Umbilical cord (tissue), 2 donors: ENCODE results near the gene SAMD4A. TPM values are rescaled to one million over a fixed set of nuclear protein-coding genes. Genes with fewer than 3 reads are reported as not detected.
"Not testable (repeated sequence)": the region's sequence is repeated elsewhere in the genome, so short reads cannot be mapped to it uniquely, and the experiment has no call there.

Source experiments
- DNase-seq: peaks from one replicate; pipeline ENCODE4 v3.0.0-alpha.2; 2015; ENCODE audit warnings: low spot score
- total RNA-seq: library from RNA; depleted of rRNA; stranded (reverse); fragments of >200 nt; gene quantifications from one replicate; pipeline ENCODE4 v1.2.3, GENCODE V29; 2014; ENCODE audit warnings: low replicate concordance; ENCODE audit not compliant: insufficient read depth

The SAMD4A gene
- total RNA-seq, 1 donor from 2014 or later: 138 TPM

DNA sequence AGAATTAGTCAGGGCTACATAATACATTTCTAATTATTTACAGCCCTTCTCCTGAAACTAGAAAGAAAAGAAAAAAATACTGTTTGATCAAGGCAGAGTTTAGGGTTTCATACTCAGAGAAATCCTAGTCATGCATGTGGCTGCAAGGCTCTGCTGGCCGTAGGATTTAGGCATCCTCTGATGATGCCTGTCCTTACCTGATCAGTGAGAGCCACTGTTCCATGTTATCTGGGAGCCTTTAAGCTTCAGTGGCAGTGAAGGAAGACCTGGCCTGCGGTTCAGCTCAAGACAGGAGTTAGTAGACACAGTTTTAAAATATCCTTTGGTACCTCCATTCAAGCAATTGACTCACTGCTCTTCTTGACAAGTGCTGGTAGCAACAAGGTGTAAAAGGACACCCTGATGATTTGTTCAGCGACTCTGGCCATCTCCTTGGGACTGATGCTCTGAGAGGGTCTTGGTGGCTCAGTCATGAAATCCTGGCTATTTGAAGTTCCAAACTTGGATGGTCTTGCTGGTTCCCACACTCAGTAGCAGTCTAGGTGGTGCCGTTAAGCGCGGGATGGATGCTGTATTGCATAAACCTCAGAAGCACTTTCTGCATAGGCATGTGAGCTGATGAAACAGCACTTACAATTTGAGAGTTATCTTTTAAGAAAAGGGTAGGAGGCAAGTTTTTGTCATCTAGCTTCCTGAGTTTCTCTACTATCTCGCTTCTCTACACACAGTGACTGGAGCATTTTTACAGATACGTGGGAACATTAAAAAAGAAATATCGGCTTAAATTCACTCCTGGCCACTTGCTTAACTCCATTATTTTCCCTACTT, 162.0 kb downstream of the SAMD4A start:
- no peak for DNase-seq

DNA sequence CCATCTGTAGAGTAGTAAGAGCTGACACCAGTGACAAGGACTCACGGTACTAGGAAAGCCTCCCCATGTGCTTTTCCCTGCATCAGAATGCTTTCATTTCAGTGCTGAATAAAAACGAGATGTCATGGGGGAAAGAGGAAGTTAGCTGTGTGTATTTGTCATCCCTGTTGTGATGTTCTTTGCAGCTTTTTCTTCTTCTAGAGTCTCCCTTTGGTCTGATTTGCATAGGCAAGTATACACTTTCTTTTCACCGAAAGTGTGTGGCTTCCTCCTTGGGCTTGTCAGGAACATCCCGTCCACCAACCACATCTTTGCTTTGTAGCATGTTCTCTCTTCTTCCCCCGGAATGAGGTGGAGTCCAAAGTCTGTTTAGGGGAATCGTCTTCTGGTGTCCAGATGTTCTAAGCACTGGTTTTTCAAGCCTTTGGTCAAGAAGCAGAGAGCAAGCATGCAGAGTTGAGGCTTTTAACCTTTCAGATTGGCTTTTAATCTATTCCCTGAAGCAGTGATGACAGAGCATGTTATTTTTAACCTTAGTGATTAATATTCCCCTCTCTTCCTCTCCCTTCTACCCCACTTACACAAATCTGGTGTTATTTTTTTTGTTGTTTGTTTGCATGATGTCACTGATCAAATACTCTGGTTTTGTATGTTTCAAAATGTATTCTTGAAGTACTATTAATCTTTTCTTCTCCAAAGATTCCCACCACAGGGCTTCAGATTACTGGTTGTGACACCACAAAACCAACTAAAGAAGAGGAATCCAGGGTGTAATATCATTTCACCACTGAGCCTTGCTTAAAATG, 163.4 kb downstream of the SAMD4A start:
- DNase-seq: peak; percentile 28

DNA sequence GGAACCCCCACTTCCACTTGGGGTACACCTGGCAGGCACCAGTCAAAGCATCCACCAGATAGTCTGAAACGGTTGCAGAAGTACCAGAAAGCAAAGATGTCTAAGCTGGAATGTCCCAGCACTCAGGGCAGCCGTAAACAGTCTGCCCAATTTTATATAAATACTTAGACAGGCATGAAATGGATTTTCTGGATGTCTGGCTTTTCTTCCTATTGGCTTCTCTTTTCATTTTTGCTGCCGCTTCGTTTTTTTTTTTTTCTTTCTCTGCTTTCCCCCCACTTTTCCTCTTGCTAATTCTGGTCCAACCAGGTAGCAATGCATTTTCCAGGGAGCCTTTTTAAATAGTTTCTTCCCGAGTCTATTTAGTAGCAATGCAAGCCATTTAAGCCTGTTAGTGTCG, 168.0 kb downstream of the SAMD4A start:
- no peak for DNase-seq

DNA sequence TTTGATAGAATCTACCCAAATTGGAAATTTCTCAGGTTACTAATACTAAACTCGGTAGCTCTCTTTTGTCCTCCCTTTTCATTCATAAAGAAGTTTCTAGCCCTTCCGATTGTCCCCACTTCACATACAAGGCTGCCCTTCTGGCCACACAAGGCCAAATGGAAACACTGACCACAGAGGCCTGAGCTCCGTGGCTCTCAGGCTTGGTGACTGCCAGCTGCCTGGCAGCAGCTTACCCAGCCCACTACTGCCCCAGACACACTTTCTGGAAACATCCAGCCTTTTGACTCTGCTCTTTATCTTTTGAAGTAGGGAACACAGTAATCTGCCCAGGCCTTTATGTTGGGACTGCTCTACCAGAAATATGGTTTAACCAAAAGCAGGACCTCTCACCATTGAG, 168.5 kb downstream of the SAMD4A start:
- DNase-seq: no peak

DNA sequence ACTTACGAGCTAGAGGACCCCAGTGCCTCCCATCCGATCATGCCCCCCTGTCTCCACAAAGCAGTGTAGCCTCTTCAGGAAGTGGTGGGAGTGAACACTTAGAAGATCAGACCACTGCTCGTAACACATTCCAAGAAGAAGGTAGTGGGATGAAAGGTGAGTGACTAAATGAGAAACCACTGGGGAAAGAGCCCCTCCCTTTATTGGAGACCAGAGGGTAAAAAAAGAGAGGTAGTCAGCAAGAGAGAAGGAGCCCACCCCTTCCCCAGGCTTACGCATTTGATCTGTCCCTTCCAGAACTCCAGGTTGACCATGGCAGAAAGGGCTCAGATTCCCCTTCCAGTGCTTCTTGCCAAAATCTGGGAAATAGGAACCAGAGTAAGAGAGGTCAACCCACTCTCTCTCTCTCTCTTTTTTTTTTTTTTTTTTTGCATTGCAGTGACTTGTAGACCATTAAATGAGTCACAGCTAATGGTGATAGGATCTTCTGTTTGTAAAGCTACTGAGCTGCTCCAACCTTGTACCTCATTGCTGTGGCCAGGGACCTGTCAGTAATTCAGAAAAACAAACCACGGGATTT, 170.3 kb downstream of the SAMD4A start:
- DNase-seq: no peak

DNA sequence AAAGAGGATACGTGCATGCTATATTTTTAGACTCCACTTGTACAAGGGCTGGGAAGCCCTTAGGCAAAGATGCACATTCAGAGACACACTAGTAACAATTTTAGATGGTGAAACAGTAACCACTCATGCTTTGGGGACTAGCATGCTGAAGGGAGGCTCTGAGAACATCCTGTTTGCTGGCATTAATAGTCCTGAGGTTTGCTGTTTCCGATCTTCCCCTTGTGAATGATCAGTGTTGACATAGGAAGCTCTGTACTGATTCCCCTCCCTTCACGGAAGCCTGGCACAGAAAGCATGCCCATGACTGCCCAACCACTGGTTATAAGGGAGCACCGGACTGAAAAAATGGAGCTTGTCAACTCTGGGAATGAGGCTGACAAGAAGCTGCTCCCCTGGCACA, 171.1 kb downstream of the SAMD4A start:
- no peak for DNase-seq

DNA sequence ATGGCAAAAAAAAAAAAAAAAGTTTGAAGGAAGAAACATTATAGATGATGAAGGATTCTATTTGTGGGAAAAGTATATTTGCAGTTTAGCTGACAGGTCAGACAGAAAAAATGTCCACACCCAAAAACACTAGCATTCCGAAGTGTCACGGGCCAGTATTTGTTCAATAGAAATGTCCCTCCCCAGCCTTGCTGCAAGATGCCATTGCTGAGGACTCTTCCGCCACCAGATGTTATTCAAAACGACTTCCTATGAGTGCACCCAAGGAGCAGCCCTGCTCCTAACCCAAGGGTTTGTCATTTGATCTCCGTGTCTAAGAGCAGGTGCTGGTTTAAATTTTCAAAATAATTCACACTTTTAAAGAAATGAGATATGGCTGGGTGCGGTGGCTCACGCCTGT, 172.6 kb downstream of the SAMD4A start:
- no peak for DNase-seq

DNA sequence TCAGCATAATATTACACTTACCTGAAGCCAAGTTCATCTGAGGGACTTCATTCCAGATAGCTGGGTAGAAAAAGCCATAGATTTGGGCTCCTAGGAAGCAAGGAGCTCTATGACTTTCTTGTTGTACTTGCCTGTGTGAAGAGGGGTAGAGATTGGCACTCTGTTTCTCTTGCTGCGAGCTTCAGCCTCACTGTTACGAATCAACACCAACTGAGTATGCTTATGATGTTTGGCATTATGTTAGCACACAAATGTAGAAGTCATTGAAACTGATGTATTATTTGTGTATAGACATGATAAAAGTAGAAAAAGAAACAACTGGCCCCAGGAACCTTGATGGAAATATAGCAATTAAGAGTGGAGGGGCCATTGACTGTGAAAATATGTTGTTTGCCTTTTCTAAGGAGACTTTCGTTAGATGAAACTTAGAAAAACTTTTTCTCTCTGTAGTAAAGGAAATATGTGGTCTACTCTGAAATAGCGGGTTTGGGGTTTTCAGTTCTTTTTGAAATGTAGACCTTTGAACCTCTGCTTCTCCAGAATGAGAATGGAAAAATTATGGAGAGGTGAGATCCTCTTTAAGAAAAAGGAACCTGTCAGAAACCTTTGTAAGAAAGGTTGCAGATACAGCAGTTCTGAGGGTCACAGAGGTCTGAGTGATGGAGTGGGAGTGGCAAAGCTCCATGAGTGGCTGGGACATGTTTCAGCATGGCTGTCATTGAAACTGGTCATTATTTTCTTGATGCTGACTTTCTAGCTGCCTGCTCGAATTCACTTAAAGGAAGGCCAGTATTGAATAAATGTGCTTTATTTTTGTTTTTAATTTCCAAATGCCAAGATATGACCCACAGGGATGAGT, 175.8 kb downstream of the SAMD4A start:
- no peak for DNase-seq

DNA sequence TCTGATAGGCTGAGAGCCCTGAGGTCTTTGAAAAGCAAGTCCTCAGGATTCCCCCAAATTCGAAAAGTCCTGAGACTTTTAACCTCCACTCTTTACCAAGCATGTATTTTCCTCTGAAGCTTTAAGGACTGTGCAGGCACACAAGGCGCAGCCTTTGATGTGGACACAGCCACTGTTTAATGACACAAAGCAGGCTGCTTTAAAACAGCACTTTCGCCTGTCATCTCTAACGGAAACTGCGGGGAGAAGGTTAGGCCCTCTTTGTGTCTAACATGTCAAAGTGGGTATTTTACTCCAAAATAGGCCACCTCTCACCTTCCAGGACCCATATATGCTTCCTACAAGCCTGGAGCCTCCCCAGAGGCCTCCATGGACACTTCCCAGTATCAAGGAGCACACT, 176.5 kb downstream of the SAMD4A start:
- no peak for DNase-seq

DNA sequence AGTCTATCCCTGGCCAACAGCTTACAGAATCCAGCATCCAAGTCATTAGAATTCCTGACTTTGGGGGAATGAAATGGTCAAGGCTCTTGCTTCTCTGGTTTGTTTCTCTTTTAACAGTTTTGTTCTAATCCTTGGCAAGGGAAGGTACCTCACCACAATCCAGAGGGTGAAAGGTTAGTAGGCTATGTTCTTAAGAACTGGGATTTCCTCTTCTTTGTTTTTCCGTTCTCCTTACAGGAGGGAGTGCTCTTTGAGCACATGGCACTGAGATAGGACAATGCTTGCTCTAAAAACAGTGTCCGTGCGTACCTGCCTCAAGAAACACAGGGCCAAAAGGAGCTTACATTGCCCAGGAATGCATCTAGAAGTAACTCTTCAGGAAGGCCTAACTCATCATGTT, 179.1 kb downstream of the SAMD4A start:
- no peak for DNase-seq

DNA sequence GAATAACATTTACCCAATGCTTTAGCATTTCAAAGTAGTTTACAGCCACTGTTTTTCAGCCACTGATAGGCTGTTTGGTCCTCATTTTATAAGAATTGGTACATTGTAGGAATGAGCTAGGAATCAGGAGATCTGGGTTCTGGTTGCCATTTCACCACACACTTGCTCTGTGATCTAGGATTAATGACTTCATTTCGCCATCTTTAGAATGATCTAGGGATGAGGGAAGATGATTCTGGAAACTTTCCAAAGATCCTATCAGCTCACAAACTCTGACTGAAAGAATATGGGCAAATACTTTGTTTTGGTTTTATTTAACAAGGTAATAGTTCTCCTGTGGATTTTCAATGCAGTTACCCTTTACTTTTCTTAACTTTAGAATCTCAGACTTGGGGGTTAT, 180.7 kb downstream of the SAMD4A start:
- no peak for DNase-seq

DNA sequence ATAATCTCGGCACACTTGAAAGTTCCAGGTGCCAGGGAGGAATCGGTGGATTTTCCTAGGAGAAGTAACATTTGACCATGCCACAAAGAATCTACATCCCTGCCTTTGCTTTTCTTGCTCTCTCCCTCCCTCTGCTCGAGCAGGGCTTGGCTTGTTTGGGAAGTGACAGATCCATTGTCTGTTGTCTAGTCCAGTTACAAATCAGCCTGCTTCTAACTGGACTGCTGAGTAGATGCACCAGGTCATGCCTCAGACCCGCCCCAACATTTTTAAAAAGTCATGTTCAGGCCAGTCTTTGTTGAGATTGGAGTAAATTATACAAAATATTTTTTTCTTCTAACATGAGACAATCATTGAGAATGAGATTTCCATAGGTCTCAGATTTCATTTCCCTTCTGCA, 182.3 kb downstream of the SAMD4A start:
- no peak for DNase-seq

DNA sequence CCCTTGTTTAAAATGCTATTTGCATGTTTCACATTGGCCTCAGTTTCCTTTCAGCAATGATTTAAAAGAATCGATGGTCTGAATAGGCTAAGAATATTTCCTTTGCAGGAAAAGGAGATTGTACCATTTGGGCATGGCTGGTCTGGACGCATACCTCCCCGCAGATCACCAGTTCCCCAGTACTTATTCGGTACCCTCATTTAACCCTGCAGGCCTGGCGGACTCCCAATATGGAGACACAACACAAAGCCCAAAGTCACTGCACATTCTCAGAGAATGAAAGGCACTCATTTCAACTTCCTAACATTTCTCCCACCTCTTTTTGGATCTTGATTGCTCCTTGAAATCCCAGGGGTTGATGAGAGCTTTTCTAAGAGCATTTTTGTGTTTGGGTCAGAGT, 182.8 kb downstream of the SAMD4A start:
- DNase-seq: no peak

DNA sequence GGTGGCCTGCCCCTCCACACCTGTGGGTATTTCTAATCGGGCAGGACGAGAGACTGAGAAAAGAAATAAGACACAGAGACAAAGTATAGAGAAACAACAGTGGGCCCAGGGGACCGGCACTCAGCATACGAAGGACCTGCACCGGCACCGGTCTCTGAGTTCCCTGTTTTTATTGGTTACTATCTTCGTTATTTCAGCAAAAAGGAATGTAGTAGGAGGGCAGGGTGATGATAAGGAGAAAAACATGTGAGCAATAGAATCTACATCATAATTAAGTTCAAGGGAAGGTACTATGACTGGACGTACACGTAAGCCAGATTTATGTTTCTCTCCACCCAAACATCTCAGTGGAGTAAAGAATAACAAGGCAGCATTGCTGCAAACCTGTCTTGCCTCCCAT, 185.7 kb downstream of the SAMD4A start:
- not testable (repeated sequence) for DNase-seq

DNA sequence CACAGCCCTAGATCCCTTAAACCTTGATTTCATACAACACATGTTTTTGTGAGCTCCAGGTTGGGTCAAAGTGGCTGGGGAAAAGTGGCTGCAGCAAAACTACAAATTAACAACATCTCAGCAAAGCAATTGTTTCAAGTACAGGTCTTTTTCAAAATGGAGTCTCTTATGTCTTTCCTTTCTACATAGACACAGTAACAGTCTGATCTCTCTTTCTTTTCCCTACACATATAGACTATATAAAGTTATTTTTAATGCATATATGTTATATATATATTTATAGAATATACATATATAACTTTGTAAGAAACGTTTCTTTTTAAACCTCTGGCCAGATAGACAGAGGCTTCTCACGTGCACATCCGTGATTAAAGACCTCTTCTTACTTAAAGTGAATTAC, 186.5 kb downstream of the SAMD4A start:
- DNase-seq: not testable (repeated sequence)

DNA sequence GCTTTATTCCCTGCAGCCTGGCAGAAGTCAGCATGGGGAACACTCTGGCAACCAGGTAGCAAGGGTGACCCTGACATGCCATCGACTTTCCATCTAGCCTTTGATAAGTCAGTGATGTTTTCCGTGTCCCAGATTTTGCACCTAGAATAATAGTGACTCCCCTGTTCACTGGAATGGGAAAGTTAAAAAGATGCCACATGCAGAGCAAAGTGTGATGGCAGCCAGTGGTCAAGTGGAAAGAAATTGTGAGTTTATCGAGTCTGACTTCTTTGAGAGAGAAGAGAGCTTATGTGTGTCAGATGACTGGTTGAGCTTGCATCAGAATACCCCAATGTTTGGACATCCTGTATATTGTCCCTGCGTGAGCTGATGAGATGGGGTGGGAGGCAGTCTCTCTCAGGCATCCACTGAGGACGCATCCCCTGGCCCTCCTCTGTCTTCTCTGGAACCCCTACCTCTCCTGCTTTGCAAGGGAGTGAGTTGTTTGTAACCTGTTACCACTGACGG, 187.2 kb downstream of the SAMD4A start:
- no peak for DNase-seq

DNA sequence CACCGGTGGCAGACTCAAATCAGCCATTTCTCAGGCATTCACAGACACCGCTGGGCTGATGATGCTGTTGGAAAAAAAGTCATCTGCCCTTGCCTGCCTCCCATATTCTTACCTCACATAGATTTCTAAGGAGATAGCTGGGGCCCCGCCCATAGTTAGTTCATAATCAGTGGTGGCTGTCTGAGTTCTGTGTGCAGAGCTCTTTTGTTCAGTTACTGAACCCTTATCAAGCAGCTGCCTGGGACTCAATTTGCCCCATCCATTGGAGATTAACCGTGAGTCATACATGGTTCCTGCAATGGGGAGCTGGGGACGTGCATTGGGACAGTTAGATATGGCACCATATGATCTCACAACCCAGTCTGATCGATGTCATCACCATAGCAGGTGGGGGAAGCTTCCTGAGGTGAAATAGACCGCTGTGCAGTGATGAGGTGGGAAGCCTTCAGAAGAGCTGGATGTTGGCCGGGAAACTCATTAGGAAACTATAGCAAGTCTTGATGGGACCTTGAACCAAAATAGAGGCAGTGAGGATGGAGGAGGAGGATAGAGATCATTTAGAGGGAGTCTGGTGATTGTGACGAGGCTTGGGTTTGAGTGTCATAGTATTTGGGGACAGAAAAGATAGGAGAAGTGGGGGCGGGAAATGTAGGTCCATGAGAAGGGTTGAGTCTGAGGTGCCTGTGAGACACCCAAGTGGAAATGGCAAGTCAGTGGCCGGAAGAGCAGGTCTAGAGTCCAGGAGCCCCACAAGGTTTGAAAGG, 187.9 kb downstream of the SAMD4A start:
- no peak for DNase-seq

DNA sequence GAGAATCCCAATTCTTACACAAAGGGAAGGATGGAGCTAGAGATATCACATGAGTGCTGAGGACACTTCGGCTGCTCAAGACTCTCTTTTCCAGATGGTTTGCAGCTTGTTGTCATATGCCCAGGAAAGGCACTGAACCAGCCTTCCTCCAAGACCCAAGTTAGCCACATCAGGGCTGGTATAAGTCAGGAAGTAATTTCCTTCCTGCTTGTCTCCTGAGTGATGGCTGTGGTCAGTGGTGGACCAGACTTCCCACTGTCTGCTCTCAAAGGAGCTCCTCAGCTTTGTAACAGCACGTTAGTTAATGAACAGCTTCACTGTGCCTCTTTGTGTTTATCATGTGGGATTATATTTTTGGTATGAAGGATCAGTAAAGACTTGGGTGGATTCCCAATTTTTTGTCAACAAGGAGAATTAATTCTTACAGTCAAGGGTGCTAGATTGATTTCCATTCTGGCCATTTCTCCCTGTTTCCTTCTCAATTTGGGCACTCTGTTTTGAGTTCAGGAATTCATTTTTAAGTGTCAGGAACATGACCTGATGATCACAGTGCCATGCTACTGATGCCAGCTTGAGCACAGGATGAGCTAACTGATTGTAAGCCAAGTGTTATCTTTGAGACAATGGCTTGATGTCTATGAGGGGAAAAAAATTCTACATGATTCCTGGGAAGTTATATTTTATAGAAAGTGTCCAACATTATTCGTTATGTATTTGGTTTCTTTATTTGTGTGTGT, 189.9 kb downstream of the SAMD4A start:
- no peak for DNase-seq

DNA sequence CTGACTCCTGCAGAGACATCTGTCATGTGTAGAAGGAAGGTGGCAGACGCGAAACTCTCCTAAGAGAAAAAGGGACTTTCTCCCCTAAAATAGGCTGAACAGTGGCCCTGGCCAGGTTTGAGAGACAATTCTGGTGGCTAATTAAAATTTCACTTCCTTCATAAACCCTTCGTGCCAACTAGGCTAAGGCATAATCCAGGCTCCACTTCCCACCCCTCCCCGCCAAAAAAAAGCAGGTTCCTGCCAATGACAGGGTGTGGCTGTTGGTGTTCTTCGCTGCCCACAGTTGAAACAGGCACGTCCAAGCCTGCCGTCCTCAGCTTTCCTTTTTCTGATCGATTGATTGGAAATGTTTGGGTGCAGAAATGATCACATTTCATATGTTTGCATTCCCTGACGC, 191.1 kb downstream of the SAMD4A start:
- no peak for DNase-seq

DNA sequence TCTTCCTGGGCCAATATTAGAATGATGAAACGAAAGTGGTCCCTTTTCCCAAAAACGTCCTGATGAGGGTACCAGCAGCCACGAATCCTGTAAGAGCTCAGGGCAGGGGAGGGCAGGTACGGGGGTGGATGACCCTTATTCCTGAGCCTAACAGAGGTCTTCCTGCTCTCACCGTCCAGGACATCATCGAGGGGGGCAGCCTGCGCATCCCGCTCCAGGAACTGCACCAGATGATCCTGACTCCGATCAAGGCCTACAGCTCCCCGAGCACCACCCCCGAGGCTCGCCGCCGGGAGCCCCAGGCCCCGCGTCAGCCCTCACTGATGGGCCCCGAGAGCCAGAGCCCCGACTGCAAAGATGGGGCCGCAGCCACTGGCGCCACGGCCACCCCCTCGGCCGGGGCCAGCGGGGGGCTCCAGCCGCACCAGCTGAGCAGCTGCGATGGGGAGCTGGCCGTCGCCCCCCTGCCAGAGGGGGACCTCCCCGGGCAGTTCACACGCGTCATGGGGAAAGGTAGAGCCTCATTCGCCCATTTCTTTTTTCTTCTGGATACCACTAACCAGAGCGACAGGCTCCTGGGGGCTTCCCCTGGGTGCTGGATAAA, 193.2 kb downstream of the SAMD4A start:
- DNase-seq: no peak
